HFF-Myc (cell line): Measurements from ENCODE around the gene GATAD1.

Experiments
- DNase-seq: peaks from one replicate; pipeline ENCODE4 v3.0.0-alpha.2; 2011; ENCODE audit warnings: low read depth; ENCODE audit errors: extremely low read depth
- H3K4me3 ChIP-seq: replicated peaks from 2 replicates; pipeline ENCODE4 v1.5.1; 2011; ENCODE audit warnings: low read depth, mild to moderate bottlenecking, control low read depth, low read length
- CTCF ChIP-seq: IDR thresholded peaks from 2 replicates; pipeline ENCODE4 v1.5.1; 2012; ENCODE audit warnings: mild to moderate bottlenecking, low read depth, low read length, control low read depth; ENCODE audit errors: missing control alignments

Gene GATAD1

DNA sequence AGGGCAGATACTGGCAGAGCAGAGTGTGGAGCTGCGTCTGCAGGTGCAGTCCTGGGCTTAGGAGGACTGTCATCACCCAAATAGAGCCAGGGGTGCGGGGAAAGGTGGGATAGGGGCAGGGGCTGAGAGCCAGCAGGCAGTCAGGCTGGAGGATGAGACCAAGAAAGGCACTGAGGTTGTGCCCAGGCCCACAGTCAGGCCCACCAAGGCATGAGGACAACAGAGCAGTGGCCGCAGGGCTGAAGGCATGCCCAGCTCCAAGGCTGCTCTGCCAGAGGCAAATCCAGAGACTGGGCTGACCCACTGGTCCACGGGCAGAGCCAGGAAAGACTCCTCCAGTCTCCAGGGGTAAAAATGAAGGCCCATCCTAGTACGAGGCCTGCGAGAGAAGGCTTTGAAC is 24.4 kb upstream of the GATAD1 start:
- no peak for TF ChIP-seq CTCF
- no peak overlapping the region for H3K4me3 ChIP-seq
- no peak for DNase-seq

DNA sequence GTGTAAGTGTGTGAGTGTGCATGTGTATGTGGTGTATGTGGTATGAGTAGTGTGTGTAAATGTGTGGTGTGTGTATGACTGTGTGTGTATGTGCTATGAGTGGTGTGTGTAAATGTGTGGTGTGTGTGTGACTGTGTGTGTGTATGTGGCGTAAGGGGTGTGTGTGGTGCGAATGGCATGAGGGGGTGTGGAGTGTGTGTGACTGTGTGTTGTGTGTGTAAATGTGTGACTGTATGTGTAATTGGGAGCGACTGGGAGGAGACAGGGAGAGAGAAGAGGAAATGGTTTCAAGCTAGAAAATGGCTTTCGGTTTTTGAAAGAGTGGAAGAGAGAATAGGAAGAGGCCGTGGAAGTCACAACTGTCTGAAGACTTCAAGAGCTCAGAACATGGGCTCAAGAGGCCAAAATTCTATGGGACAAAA is 23.6 kb upstream of the GATAD1 start:
- H3K4me3 ChIP-seq: no peak overlapping the region
- DNase-seq: no peak
- no peak for TF ChIP-seq CTCF

DNA sequence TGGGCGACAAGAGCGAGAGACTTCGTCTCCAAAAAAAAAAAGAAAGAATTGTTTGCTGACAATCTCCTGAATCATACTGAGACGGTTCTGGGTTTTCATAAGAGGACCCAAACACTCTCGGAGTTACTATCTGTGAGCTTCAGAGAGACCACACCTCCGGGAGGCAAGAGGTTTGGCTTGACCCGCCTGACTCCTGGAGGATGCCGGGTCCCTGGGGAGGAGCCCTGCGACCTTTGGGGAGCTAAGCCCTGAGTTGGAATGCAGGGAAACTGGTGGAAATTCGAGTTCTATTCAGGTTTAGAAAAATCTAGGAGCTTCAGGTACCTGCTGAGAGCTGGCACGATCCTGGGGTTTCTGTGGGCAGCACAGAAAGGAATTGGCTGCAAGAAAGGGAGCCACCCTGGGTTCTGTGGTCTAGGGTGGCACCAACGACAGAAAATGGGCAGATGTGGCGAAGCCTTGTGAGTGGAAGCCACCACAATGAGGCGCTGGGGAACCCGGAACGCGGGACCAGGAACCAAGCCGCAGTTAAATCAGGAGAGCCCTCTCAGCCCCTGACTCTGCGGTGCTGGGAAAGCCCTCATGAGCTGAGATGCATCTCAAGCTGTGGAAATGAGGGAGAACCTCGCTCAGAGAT is 21.9 kb upstream of the GATAD1 start:
- no peak for DNase-seq
- H3K4me3 ChIP-seq: no peak overlapping the region
- TF ChIP-seq CTCF: no peak

- DNase-seq: no peak
- TF ChIP-seq CTCF: no peak
- H3K4me3 ChIP-seq: no peak overlapping the region
These were observed 20.1 kb upstream of the GATAD1 start for GRCh38 chr7:92427193-92427592.

- no peak for TF ChIP-seq CTCF
- H3K4me3 ChIP-seq: no peak overlapping the region
- no peak for DNase-seq
These were observed 14.9 kb upstream of the GATAD1 start for GRCh38 chr7:92432299-92432946.

- no peak for DNase-seq
- H3K4me3 ChIP-seq: no peak overlapping the region
- TF ChIP-seq CTCF: no peak
These were observed 14.3 kb upstream of the GATAD1 start for GRCh38 chr7:92433019-92433418.

DNA sequence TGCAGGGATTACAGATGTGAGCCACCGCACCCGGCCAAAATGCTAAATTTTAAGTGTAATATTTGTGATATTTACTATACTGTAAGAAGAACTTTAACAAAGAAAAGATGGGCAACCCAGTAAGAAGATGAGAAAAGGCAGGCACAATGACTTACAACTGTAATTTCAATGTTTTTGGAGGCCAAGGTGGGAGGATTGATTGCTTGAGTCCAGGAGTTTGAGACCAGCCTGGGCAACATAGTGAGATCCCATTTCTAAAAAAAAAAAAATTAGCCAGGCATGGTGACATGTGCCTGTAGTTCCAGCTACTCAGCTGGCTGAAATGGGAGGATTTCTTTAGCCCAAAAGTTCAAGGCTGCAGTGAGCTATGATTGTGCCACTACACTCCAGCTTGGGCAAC is 11.7 kb upstream of the GATAD1 start:
- H3K4me3 ChIP-seq: no peak overlapping the region
- no peak for TF ChIP-seq CTCF
- no peak for DNase-seq
